ENCODE results near the gene BNC2.

BNC2 gene

DNA sequence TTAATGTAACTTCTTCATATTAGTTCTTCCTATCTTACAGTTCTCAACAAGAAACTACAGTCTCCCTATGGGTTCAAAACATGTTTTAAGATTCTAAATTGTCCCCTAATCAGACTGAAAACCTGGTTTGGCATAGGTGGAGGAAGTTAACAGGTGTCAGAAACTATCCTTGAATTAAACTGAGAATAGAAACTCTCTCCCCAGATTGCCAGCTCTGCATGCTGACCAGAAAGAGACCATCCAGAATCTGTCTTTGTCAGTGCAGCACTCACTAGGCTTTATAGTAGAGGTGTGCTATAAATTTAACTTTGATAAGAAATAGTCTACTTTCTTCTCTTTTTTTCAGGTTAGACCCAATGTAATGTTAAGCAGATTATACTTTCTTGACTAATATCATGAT, 63.8 kb downstream of the BNC2 start:
- Histone ChIP-seq H3K4me3 (ENCODE audit: low read length) (no peak overlapping the region), H3K9ac (ENCODE audit: low read length) (no peak overlapping the region), H3K4me1 (ENCODE audit: control insufficient read depth, insufficient read depth, low read length) (no peaks in the 10 kb centered on the region), H3K36me3 (ENCODE audit: control insufficient read depth, insufficient read depth, low read length) (no peaks in the 10 kb centered on the region), H3K27me3 (ENCODE audit: control insufficient read depth, insufficient read depth, low read length) (no peaks in the 10 kb centered on the region), H3K9me3 (ENCODE audit: control insufficient read depth, low read length) (no peaks in the 10 kb centered on the region)

DNA sequence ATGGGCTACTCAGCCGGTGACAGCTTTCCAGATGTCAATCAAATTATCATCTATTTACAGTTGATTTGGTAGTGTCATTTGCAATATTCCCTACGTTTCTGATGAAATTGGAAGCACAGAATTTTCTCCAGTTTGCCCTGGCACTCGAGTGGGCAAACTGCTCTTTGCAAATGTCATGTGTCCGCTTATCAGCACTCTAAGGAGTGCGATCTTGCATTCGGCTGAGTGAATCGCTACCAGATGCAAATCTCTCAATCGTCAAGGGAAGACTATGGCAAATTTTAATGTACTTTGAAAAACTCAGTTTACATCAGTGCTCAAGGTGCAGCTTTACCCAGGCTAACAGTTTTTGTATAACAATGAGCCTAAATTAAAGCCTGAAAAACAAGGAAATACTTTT, 66.8 kb downstream of the BNC2 start:
- Histone ChIP-seq H3K9me3 (ENCODE audit: control insufficient read depth, low read length) (no peaks in the 10 kb centered on the region), H3K27me3 (ENCODE audit: control insufficient read depth, insufficient read depth, low read length) (no peaks in the 10 kb centered on the region), H3K36me3 (ENCODE audit: control insufficient read depth, insufficient read depth, low read length) (no peaks in the 10 kb centered on the region), H3K4me3 (ENCODE audit: low read length) (no peak overlapping the region), H3K9ac (ENCODE audit: low read length) (no peak overlapping the region), H3K4me1 (ENCODE audit: control insufficient read depth, insufficient read depth, low read length) (no peaks in the 10 kb centered on the region)

DNA sequence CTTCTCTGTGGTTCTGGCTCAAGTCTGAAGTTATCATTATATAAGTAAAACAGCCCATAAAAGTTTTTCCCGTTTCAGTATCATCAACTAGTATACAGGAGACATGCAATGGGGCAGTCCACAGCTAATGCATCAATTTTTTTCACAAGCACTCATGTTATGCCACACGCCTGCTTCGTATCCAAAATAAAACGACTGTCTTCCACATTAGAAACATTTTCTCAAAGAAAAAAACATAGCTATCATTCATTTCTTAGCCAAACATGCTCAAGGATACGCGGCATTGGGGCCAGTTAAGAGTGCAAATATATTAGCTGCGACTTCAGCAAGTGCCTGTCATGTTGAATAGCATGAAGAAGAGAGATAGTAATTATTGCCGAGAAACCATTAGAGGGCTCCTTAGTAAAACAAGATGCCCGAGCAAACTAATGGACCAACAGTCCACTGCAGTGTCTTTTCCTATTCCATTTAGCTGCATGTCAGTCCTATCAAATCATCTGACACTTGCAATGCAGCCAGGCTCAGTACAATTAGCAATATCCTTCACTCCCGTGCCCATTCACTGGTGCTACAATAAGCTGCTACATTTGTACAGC, 68.5 kb downstream of the BNC2 start:
- no peaks in the 10 kb centered on the region for H3K9me3 ChIP-seq (ENCODE audit: control insufficient read depth, low read length)
- no peaks in the 10 kb centered on the region for H3K27me3 ChIP-seq (ENCODE audit: control insufficient read depth, insufficient read depth, low read length)
- H3K4me1 ChIP-seq (ENCODE audit: control insufficient read depth, insufficient read depth, low read length) = no peaks in the 10 kb centered on the region
- H3K9ac ChIP-seq (ENCODE audit: low read length) = no peak overlapping the region
- no peaks in the 10 kb centered on the region for H3K36me3 ChIP-seq (ENCODE audit: control insufficient read depth, insufficient read depth, low read length)
- H3K4me3 ChIP-seq (ENCODE audit: low read length) = no peak overlapping the region

DNA sequence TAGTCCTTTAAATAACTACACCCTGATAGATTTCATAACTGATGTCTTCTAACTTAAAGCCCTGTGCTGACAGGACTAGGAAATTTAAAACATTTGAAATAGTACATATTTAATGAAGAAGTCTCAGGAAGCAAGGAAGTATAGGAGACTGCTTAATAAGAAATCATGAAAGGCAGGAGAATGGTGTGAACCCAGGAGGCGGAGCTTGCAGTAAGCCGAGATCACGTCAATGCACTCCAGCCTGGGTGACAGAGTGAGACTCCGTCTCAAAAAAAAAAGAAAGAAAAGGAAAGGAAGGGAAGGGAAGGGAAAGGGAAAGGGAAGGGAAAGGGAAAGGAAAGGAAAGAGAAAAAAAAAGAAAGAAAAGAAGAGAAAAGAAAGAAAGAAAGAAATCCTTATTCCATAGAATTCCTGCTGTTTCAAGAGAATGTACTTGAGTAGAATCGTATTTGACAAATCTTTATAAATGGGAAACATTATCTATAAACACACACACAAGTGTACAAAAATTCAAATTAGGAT, 74.1 kb downstream of the BNC2 start:
- H3K9ac ChIP-seq (ENCODE audit: low read length) = no peak overlapping the region
- no peaks in the 10 kb centered on the region for H3K36me3 ChIP-seq (ENCODE audit: control insufficient read depth, insufficient read depth, low read length)
- no peaks in the 10 kb centered on the region for H3K27me3 ChIP-seq (ENCODE audit: control insufficient read depth, insufficient read depth, low read length)
- no peak overlapping the region for H3K4me3 ChIP-seq (ENCODE audit: low read length)
- H3K4me1 ChIP-seq (ENCODE audit: control insufficient read depth, insufficient read depth, low read length) = no peaks in the 10 kb centered on the region
- H3K9me3 ChIP-seq (ENCODE audit: control insufficient read depth, low read length) = no peaks in the 10 kb centered on the region

DNA sequence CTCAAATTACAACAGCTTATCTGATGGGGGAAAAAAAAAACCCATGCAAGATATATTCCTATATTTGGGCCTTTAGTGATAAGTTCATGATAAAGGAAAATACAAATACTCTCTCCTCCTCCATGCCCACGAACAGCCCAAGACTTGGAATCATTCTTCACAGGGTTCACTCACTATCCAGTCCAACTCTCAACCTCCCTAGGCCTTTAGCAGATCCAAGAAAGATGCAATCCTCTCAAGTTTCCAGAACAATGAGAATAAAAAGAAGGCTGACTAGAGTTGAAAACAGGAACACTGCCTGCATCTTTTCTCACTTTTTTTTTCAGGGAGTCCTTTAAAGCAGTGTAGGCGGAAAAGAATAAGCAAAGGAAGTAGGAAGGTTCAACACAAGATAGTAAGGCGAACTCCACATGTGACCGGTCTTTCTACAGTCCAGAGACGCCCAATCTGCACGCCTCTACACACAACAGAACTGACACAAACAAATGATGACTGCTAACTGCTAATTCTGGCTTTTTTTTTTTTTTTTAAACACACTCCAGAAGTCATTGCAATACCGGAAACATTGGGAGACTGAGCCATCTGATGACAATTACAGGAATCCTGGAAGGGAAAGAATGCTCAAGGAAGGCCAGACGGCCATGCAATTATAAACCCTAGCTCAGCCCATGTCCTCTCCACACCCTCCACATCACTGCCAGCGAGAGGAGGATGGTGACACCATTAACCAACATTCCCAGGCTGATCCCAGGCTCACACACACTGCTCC, 75.4 kb downstream of the BNC2 start:
- H3K4me3 ChIP-seq (ENCODE audit: low read length) = no peak overlapping the region
- H3K9me3 ChIP-seq (ENCODE audit: control insufficient read depth, low read length) = no peaks in the 10 kb centered on the region
- H3K4me1 ChIP-seq (ENCODE audit: control insufficient read depth, insufficient read depth, low read length) = no peaks in the 10 kb centered on the region

DNA sequence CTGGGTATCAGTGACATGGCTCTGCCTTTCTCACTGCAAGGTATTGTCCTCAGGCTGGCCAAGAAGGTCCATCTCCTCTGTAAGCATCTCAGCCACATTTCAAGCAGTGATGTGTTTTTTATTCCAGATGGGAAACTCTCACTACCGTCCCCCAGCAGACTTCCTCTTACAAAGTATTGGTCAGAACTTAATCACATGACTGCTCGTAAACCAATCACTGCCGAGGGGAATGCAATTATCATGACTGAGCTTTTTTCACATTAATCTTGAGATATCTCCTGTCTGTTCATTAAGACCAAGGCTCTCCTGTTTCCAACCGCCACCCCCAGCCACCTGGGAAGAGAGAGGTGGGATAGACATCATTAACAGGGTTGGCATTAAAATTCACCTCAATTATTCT, 76.4 kb downstream of the BNC2 start:
- no peaks in the 10 kb centered on the region for H3K36me3 ChIP-seq (ENCODE audit: control insufficient read depth, insufficient read depth, low read length)
- no peak overlapping the region for H3K9ac ChIP-seq (ENCODE audit: low read length)
- no peak overlapping the region for H3K4me3 ChIP-seq (ENCODE audit: low read length)
- no peaks in the 10 kb centered on the region for H3K27me3 ChIP-seq (ENCODE audit: control insufficient read depth, insufficient read depth, low read length)
- no peaks in the 10 kb centered on the region for H3K4me1 ChIP-seq (ENCODE audit: control insufficient read depth, insufficient read depth, low read length)
- H3K9me3 ChIP-seq (ENCODE audit: control insufficient read depth, low read length) = no peaks in the 10 kb centered on the region

More for the DNA sequence above, 75.4 kb downstream of the BNC2 start:
- no peaks in the 10 kb centered on the region for H3K27me3 ChIP-seq (ENCODE audit: control insufficient read depth, insufficient read depth, low read length)
- H3K36me3 ChIP-seq (ENCODE audit: control insufficient read depth, insufficient read depth, low read length) = no peaks in the 10 kb centered on the region
- H3K9ac ChIP-seq (ENCODE audit: low read length) = no peak overlapping the region

DNA sequence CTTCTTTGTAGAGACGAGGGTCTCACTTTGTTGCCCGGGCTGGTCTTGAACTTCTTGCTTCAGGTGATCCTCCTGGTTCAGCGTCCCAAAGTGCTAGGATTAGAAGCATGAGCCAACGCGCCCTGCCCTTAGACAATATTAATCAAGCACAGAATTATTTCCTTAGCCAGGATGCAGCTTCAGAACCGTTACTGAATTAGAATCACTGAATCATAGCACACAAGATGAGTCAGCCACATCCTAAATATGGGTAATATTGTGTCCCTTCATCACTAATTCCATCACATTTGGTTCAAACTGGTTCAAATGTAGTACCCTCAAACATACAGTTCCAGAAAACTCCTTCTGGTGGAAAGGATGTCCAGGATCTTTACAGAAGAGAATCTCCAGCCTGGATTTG, 82.7 kb downstream of the BNC2 start:
- Histone ChIP-seq H3K4me1 (ENCODE audit: control insufficient read depth, insufficient read depth, low read length) (no peaks in the 10 kb centered on the region), H3K27me3 (ENCODE audit: control insufficient read depth, insufficient read depth, low read length) (no peaks in the 10 kb centered on the region), H3K9me3 (ENCODE audit: control insufficient read depth, low read length) (no peaks in the 10 kb centered on the region), H3K9ac (ENCODE audit: low read length) (no peak overlapping the region), H3K4me3 (ENCODE audit: low read length) (no peak overlapping the region), H3K36me3 (ENCODE audit: control insufficient read depth, insufficient read depth, low read length) (no peaks in the 10 kb centered on the region)

DNA sequence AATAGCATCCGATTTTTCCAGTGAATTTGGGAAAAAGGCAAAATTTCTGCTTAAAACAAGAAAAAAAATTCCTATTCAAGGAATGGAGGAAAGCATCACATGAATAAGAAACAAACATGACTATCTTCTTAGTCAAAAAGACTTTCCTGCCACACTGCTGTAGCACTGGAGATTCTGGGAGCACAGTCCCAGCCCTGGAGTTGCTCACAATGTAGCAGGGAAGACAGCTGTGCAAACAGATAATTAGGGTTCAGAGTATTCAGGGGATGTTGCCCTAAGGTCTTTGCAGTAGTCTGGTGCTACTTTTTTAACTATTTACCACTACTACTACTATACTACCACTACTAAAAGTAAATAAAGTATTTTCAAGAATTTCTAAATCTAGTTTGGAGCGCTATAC, 86.5 kb downstream of the BNC2 start:
- no peaks in the 10 kb centered on the region for H3K4me1 ChIP-seq (ENCODE audit: control insufficient read depth, insufficient read depth, low read length)
- H3K9me3 ChIP-seq (ENCODE audit: control insufficient read depth, low read length) = no peaks in the 10 kb centered on the region
- no peak overlapping the region for H3K9ac ChIP-seq (ENCODE audit: low read length)

DNA sequence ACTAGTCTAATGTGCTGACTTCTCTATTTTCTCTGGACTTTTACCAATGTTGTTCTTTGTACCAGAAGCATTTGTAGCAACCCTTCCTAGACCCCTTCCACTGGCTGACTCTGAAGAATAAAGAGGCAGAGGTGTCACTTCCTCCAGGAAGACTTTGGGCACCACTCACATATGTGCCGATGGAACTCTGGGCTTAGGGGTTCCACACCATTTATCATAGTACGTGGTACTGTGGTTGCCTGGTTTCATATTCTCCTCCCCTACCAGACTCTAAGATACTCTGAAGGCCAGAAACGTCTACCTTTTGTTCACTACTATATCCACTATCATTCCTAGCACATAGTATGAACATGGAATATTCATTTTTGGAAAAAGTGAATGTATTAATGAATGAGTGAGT, 88.0 kb downstream of the BNC2 start:
- H3K36me3 ChIP-seq (ENCODE audit: control insufficient read depth, insufficient read depth, low read length) = no peaks in the 10 kb centered on the region
- H3K27me3 ChIP-seq (ENCODE audit: control insufficient read depth, insufficient read depth, low read length) = no peaks in the 10 kb centered on the region
- no peak overlapping the region for H3K4me3 ChIP-seq (ENCODE audit: low read length)
- H3K4me1 ChIP-seq (ENCODE audit: control insufficient read depth, insufficient read depth, low read length) = no peaks in the 10 kb centered on the region
- H3K9ac ChIP-seq (ENCODE audit: low read length) = no peak overlapping the region
- no peaks in the 10 kb centered on the region for H3K9me3 ChIP-seq (ENCODE audit: control insufficient read depth, low read length)

More for the DNA sequence above, 86.5 kb downstream of the BNC2 start:
- no peaks in the 10 kb centered on the region for H3K27me3 ChIP-seq (ENCODE audit: control insufficient read depth, insufficient read depth, low read length)
- H3K4me3 ChIP-seq (ENCODE audit: low read length) = no peak overlapping the region
- no peaks in the 10 kb centered on the region for H3K36me3 ChIP-seq (ENCODE audit: control insufficient read depth, insufficient read depth, low read length)

DNA sequence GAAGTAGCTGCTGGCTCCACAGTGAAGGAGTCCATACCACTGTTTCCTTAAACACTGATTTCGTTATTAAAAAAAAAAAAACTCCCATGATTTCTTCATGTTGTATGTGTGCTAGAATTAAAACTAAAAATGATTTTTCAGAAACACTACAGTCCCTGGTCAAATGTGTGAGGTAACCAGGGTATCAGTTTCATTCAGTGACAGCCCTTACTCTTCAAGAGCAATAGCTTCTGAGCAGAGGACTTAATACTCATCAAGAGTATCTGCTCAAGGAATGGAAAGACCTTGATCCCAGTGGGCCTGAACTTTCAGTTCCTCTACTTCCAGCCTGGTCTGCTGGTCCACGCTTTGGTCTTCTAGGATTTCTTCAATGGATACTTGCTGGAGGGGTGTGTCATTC, 95.1 kb downstream of the BNC2 start:
- Histone ChIP-seq H3K9me3 (ENCODE audit: control insufficient read depth, low read length) (no peaks in the 10 kb centered on the region), H3K36me3 (ENCODE audit: control insufficient read depth, insufficient read depth, low read length) (no peaks in the 10 kb centered on the region), H3K4me3 (ENCODE audit: low read length) (no peak overlapping the region), H3K27me3 (ENCODE audit: control insufficient read depth, insufficient read depth, low read length) (no peaks in the 10 kb centered on the region), H3K4me1 (ENCODE audit: control insufficient read depth, insufficient read depth, low read length) (no peaks in the 10 kb centered on the region), H3K9ac (ENCODE audit: low read length) (no peak overlapping the region)

DNA sequence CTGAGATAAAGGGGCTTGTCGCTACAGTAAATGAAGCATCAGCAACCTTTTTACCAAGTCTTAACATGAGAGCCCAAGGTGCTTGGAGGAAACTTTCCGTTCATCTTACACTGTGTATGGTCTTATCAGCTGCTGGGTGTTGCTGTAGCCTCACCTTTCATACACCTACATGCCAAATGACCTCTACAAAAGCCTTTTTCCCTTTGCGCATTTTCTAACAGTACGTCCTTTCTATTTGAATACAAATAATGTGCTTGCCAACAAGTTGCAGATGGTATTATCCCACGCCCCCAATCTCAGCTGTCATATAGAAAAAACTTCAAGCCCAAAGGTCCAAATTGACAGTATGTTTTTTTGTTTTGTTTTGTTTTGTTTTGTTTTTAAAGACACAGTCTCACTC, 96.9 kb downstream of the BNC2 start:
- H3K27me3 ChIP-seq (ENCODE audit: control insufficient read depth, insufficient read depth, low read length) = no peaks in the 10 kb centered on the region
- H3K9ac ChIP-seq (ENCODE audit: low read length) = no peak overlapping the region
- H3K4me1 ChIP-seq (ENCODE audit: control insufficient read depth, insufficient read depth, low read length) = no peaks in the 10 kb centered on the region
- no peaks in the 10 kb centered on the region for H3K36me3 ChIP-seq (ENCODE audit: control insufficient read depth, insufficient read depth, low read length)
- H3K4me3 ChIP-seq (ENCODE audit: low read length) = no peak overlapping the region
- H3K9me3 ChIP-seq (ENCODE audit: control insufficient read depth, low read length) = no peaks in the 10 kb centered on the region

DNA sequence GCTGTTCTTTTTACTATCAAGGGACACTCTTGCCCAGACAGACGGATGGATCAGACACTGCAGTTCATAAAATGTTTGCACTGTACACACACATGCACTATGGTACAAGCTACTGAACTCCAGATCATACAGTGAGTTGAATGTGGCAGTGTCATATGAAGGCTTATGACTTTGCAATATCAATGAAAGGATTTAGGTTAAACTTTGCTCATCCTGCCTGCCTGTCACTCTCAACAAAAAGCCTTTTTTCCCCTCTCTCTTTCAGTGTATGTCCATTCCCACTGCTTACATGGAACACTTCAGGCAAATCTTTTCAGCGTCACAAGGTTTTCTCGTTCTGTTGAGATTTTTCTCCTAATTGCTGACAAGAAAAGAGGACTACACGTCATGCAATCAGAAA, 97.4 kb downstream of the BNC2 start:
- H3K27me3 ChIP-seq (ENCODE audit: control insufficient read depth, insufficient read depth, low read length) = no peaks in the 10 kb centered on the region
- H3K9me3 ChIP-seq (ENCODE audit: control insufficient read depth, low read length) = no peaks in the 10 kb centered on the region
- no peak overlapping the region for H3K4me3 ChIP-seq (ENCODE audit: low read length)
- H3K9ac ChIP-seq (ENCODE audit: low read length) = no peak overlapping the region
- no peaks in the 10 kb centered on the region for H3K4me1 ChIP-seq (ENCODE audit: control insufficient read depth, insufficient read depth, low read length)
- H3K36me3 ChIP-seq (ENCODE audit: control insufficient read depth, insufficient read depth, low read length) = no peaks in the 10 kb centered on the region

Data from mucosa of stomach (tissue), 1 donor.